Measurements from ENCODE around the gene ANGPTL5. TPM values are rescaled to one million over a fixed set of nuclear protein-coding genes. Genes with fewer than 3 reads are reported as not detected.

The ANGPTL5 gene
- total RNA-seq, 1 donor = 1.8 TPM

- Histone ChIP-seq H3K27ac (ENCODE audit: low read depth, low read length) (peak overlapping the region; percentile 92), H3K36me3 (ENCODE audit: insufficient read depth, low read length) (no peaks in the 10 kb centered on the region), H2AFZ (ENCODE audit: low read length) (peak overlapping the region; percentile 86), H3K4me3 (ENCODE audit: insufficient read depth, low read length) (peak overlapping the region; percentile 80), H4K20me1 (ENCODE audit: insufficient read depth, low read length) (no peaks in the 10 kb centered on the region), H3K4me1 (ENCODE audit: insufficient read depth, low read length) (peaks cover 36% of the 10 kb centered on the region), H3K79me2 (ENCODE audit: insufficient read depth, low read length) (peaks cover 3% of the 10 kb centered on the region), H3K4me2 (ENCODE audit: insufficient read depth, low read length) (peak overlapping the region; percentile 91), H3K9me3 (ENCODE audit: low read depth, low read length) (no peaks in the 10 kb centered on the region), H3K27me3 (ENCODE audit: insufficient read depth, low read length) (no peaks in the 10 kb centered on the region)
- peak; percentile 6 for DNase-seq (ENCODE audit: insufficient read length, low spot score, missing footprints)
- no peak for TF ChIP-seq CTCF (IDR thresholded peaks at IDR 0.05; ENCODE audit: extremely low read depth, low read depth, low read length)
Observed at GRCh38 chr11:101914341-101914737, 2.0 kb downstream of the ANGPTL5 start.

DNA sequence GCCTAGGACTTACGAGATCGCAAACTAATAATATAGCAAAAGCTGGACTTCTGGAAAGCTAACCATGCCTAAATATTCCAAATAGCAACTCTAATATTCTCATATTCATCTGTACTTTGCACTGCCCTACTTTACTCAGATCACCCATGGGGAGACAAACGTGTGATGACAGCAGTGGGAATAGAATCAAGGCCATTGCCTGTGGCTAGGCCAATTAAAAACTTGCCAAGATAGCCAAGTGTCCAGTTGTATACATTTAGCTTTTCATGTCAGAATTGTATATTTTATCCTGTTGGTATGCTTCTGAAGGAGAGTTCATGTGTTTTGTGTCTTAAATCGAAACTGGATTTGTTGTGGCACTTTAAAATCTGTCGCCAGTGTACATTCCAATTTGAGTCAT, 2.7 kb downstream of the ANGPTL5 start:
- Histone ChIP-seq H4K20me1 (ENCODE audit: insufficient read depth, low read length) (no peaks in the 10 kb centered on the region), H3K9me3 (ENCODE audit: low read depth, low read length) (no peaks in the 10 kb centered on the region), H2AFZ (ENCODE audit: low read length) (peak overlapping the region; percentile 58), H3K4me3 (ENCODE audit: insufficient read depth, low read length) (peak overlapping the region; percentile 80), H3K27ac (ENCODE audit: low read depth, low read length) (peak overlapping the region; percentile 92), H3K4me1 (ENCODE audit: insufficient read depth, low read length) (peaks cover 36% of the 10 kb centered on the region), H3K36me3 (ENCODE audit: insufficient read depth, low read length) (no peaks in the 10 kb centered on the region), H3K4me2 (ENCODE audit: insufficient read depth, low read length) (peak overlapping the region; percentile 91), H3K79me2 (ENCODE audit: insufficient read depth, low read length) (peaks cover 3% of the 10 kb centered on the region), H3K27me3 (ENCODE audit: insufficient read depth, low read length) (no peaks in the 10 kb centered on the region)
- DNase-seq (ENCODE audit: insufficient read length, low spot score, missing footprints) = peak; percentile 23
- TF ChIP-seq CTCF (IDR thresholded peaks at IDR 0.05; ENCODE audit: extremely low read depth, low read depth, low read length) = no peak

- H3K4me3 ChIP-seq (ENCODE audit: insufficient read depth, low read length) = no peak overlapping the region
- H3K36me3 ChIP-seq (ENCODE audit: insufficient read depth, low read length) = no peaks in the 10 kb centered on the region
- no peaks in the 10 kb centered on the region for H3K9me3 ChIP-seq (ENCODE audit: low read depth, low read length)
- DNase-seq (ENCODE audit: insufficient read length, low spot score, missing footprints) = no peak
- H3K4me2 ChIP-seq (ENCODE audit: insufficient read depth, low read length) = peak overlapping the region; percentile 91
- no peaks in the 10 kb centered on the region for H4K20me1 ChIP-seq (ENCODE audit: insufficient read depth, low read length)
- peak overlapping the region; percentile 35 for H2AFZ ChIP-seq (ENCODE audit: low read length)
- peak overlapping the region; percentile 92 for H3K27ac ChIP-seq (ENCODE audit: low read depth, low read length)
- TF ChIP-seq CTCF (IDR thresholded peaks at IDR 0.05; ENCODE audit: extremely low read depth, low read depth, low read length) = no peak
- no peaks in the 10 kb centered on the region for H3K27me3 ChIP-seq (ENCODE audit: insufficient read depth, low read length)
- peaks cover 39% of the 10 kb centered on the region for H3K4me1 ChIP-seq (ENCODE audit: insufficient read depth, low read length)
- H3K79me2 ChIP-seq (ENCODE audit: insufficient read depth, low read length) = peaks cover 1% of the 10 kb centered on the region
Observed at GRCh38 chr11:101912823-101913284, 3.5 kb downstream of the ANGPTL5 start.

- DNase-seq (ENCODE audit: insufficient read length, low spot score, missing footprints) = no peak
- no peak for TF ChIP-seq CTCF (IDR thresholded peaks at IDR 0.05; ENCODE audit: extremely low read depth, low read depth, low read length)
- no peaks in the 10 kb centered on the region for H4K20me1 ChIP-seq (ENCODE audit: insufficient read depth, low read length)
- no peak overlapping the region for H3K27ac ChIP-seq (ENCODE audit: low read depth, low read length)
- H3K79me2 ChIP-seq (ENCODE audit: insufficient read depth, low read length) = no peaks in the 10 kb centered on the region
- no peak overlapping the region for H3K4me3 ChIP-seq (ENCODE audit: insufficient read depth, low read length)
- H3K9me3 ChIP-seq (ENCODE audit: low read depth, low read length) = no peaks in the 10 kb centered on the region
- H3K27me3 ChIP-seq (ENCODE audit: insufficient read depth, low read length) = no peaks in the 10 kb centered on the region
- no peak overlapping the region for H3K4me2 ChIP-seq (ENCODE audit: insufficient read depth, low read length)
- H3K4me1 ChIP-seq (ENCODE audit: insufficient read depth, low read length) = peaks cover 23% of the 10 kb centered on the region
- no peak overlapping the region for H2AFZ ChIP-seq (ENCODE audit: low read length)
- no peaks in the 10 kb centered on the region for H3K36me3 ChIP-seq (ENCODE audit: insufficient read depth, low read length)
Observed at GRCh38 chr11:101909087-101909486, 7.2 kb downstream of the ANGPTL5 start.
